Epithelial cell of prostate (primary cell): ENCODE data around the gene DLG2.
A peak's percentile ranks its signal among the peaks of the same experiment; 100 is the strongest.
"Not testable (repeated sequence)": the region's sequence is repeated elsewhere in the genome, so short reads cannot be mapped to it uniquely, and the experiment has no call there.

ENCODE experiments used
- DNase-seq: peaks from one replicate; pipeline ENCODE4 v3.0.0-alpha.2; 2011; ENCODE audit warnings: low read depth, low spot score
- H3K27ac ChIP-seq: fragments of 450-650 bp; 2 replicates; pipeline ENCODE4 v1.5.1; 2017; ENCODE audit warnings: mild to moderate bottlenecking

The DLG2 gene

GRCh38 chr11:83471831-83472727, 2155.1 kb downstream of the DLG2 start:
- H3K27ac ChIP-seq: no peak overlapping the region
- DNase-seq: no peak

- no peak overlapping the region for H3K27ac ChIP-seq
- no peak for DNase-seq
Observed at GRCh38 chr11:83467837-83468236, 2159.3 kb downstream of the DLG2 start.

- DNase-seq: no peak
- H3K27ac ChIP-seq: no peak overlapping the region
Observed at GRCh38 chr11:83464160-83464944, 2162.8 kb downstream of the DLG2 start.

GRCh38 chr11:83459798-83460197, 2167.3 kb downstream of the DLG2 start:
- no peak overlapping the region for H3K27ac ChIP-seq
- no peak for DNase-seq

- no peak for DNase-seq
- no peak overlapping the region for H3K27ac ChIP-seq
Observed at GRCh38 chr11:83456566-83456965, 2170.6 kb downstream of the DLG2 start.

- no peak overlapping the region for H3K27ac ChIP-seq
- DNase-seq: no peak
Observed at GRCh38 chr11:83456075-83456474, 2171.1 kb downstream of the DLG2 start.

- no peak for DNase-seq
- H3K27ac ChIP-seq: no peak overlapping the region
Observed at GRCh38 chr11:83455356-83455755, 2171.8 kb downstream of the DLG2 start.

GRCh38 chr11:83454674-83455073, 2172.5 kb downstream of the DLG2 start:
- no peak overlapping the region for H3K27ac ChIP-seq
- no peak for DNase-seq

- H3K27ac ChIP-seq: peak overlapping the region; percentile 39
- DNase-seq: no peak
Observed at GRCh38 chr11:83449338-83449913, 2177.7 kb downstream of the DLG2 start.

GRCh38 chr11:83448686-83449085, 2178.5 kb downstream of the DLG2 start:
- DNase-seq: no peak
- H3K27ac ChIP-seq: peak overlapping the region; percentile 39

GRCh38 chr11:83443880-83444279, 2183.3 kb downstream of the DLG2 start:
- not testable (repeated sequence) for DNase-seq, H3K27ac ChIP-seq

GRCh38 chr11:83441601-83442000, 2185.5 kb downstream of the DLG2 start:
- no peak overlapping the region for H3K27ac ChIP-seq
- DNase-seq: no peak

- H3K27ac ChIP-seq: no peak overlapping the region
- DNase-seq: no peak
Observed at GRCh38 chr11:83441171-83441570, 2186.0 kb downstream of the DLG2 start.

GRCh38 chr11:83438438-83438837, 2188.7 kb downstream of the DLG2 start:
- no peak for DNase-seq
- H3K27ac ChIP-seq: no peak overlapping the region

GRCh38 chr11:83437939-83438338, 2189.2 kb downstream of the DLG2 start:
- H3K27ac ChIP-seq: no peak overlapping the region
- DNase-seq: no peak

- no peak overlapping the region for H3K27ac ChIP-seq
- DNase-seq: no peak
Observed at GRCh38 chr11:83436855-83437254, 2190.3 kb downstream of the DLG2 start.

- not testable (repeated sequence) for H3K27ac ChIP-seq, DNase-seq
Observed at GRCh38 chr11:83434812-83435211, 2192.3 kb downstream of the DLG2 start.

GRCh38 chr11:83427943-83428342, 2199.2 kb downstream of the DLG2 start:
- no peak overlapping the region for H3K27ac ChIP-seq

GRCh38 chr11:83427501-83427900, 2199.6 kb downstream of the DLG2 start:
- DNase-seq: no peak
- H3K27ac ChIP-seq: no peak overlapping the region

More at GRCh38 chr11:83427943-83428342, 2199.2 kb downstream of the DLG2 start:
- DNase-seq: no peak

- H3K27ac ChIP-seq: no peak overlapping the region
Observed at GRCh38 chr11:83425137-83425466, 2202.0 kb downstream of the DLG2 start.

More at GRCh38 chr11:83425137-83425466, 2202.0 kb downstream of the DLG2 start:
- no peak for DNase-seq
